IPS DF 4.7 (cell line): Measurements from ENCODE around the gene TAOK2.
"Not testable (repeated sequence)": the region's sequence is repeated elsewhere in the genome, so short reads cannot be mapped to it uniquely, and the experiment has no call there.

Experiments
- DNase-seq: peaks from one replicate; pipeline ENCODE4 v3.0.0-alpha.2; 2013; ENCODE audit warnings: low spot score; ENCODE audit errors: extremely low read depth

Gene TAOK2

DNA sequence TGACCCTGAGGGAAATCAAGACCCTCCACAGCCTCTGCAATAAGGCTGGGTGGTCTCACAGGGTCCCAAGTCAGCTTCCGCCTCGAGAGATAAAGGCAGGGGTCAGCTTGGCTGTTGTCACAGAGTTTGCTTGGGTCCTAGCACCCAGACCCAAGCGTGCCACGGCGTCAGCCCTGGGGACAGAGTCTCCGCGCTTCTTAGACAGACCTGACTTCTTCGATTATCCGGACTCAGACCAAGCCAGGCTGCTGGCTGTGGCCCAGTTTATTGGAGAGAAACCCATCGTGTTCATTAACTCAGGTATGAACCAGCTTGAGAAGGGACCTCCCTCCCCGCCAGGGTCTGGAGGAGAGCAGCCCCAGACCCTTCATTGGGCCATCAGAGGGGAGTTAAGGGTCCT is 49.9 kb downstream of the TAOK2 start:
- DNase-seq = no peak

- no peak for DNase-seq
Measured at GRCh38 chr16:30024451-30024850, 50.8 kb downstream of the TAOK2 start.

GRCh38 chr16:30025156-30025555 is 51.5 kb downstream of the TAOK2 start:
- DNase-seq = no peak

GRCh38 chr16:30025574-30025973 is 51.9 kb downstream of the TAOK2 start:
- DNase-seq = no peak

DNA sequence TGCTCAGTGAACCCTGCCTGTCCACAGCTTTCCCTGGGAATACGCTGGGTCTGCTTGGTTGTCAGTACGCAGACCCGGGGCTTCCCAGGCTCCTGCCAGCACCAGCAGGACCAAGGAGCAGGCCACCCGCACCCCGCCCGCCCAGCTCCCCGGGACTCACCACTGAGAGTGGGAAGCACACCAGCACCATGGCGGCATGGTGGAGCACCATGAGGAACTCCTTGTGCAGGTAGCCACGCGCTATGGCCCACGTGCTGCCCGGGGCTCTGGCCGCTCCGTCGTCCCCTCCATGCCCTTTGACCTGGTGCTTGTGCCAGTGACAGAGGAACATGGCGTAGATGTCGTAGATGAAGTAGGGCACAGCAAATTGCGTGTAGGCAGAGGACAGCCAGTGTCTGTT is 52.8 kb downstream of the TAOK2 start:
- no peak for DNase-seq

DNA sequence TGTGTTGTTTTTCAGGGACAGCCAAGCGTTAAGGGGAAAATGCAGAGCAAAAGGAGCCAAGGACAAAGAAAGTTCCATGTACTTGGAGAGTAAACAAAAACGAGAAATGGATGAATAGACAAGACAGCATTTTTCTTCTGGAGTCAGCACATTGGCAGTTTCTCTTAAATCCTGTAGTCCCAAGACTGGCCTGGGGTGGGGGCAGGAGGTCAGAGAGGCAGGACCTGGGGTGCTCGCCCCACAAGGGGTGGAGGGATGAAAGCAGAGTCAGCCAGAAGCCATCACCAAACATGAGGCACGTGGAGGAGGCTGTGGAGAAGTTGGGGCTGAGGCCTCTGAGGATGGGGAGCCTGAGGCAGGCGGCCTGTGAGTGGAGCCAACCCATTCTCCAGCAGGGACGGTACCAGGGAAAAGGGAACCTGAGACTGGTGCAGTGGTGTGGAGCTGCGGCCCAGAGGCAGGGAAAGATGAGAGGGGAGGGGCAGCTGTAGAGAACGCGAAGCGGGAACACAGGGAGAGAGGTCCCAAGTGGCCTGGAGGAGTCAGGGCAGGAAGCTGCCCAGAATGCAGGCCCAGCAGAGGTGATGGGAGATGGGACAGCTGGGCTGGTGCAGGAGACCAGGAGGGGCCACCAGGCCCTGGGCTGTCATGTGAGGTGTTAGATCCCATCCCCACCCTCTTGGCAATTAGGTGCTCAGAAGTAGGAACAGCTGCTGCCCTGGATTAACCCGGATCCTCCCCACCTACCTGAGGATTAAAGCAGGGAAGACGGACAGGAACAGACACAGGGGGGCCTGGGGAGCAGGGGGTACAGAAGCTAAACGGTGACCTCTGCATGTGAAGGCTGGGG is 54.1 kb downstream of the TAOK2 start:
- DNase-seq = no peak

- no peak for DNase-seq
Measured at GRCh38 chr16:30028438-30029076, 54.9 kb downstream of the TAOK2 start.

DNA sequence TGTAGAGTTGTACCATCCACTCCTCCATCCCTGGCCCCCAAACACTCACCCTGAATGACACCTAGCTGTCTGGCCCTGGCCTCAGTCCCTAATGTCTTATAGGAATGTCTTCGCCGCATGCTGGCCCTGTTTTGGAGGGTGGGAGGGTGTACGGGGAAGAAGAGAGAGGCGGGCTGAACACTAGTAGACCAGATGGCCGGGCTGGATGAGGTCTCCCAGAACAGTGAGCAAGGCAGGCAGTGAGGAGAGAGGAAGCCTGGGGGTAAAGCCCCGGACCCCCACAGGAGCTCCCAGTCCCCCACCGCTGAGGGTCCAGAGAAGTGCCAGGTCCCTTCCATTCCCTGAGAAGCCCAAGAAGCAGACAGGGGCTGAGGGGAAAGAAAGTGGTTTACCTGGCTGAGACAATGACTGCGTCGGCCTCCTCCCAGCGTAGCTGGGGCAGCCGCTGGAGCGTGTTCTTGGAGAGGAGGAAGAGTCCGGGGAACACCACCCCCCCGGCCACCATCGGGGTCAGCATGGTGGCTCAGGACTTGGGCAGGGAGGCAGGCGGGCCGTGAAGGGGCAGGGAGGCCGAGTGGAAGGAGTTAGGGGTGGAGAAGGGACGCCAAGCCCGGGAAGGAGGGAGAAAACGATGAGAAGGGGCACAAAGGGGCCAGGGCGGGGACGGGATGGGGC is 56.5 kb downstream of the TAOK2 start:
- no peak for DNase-seq

DNA sequence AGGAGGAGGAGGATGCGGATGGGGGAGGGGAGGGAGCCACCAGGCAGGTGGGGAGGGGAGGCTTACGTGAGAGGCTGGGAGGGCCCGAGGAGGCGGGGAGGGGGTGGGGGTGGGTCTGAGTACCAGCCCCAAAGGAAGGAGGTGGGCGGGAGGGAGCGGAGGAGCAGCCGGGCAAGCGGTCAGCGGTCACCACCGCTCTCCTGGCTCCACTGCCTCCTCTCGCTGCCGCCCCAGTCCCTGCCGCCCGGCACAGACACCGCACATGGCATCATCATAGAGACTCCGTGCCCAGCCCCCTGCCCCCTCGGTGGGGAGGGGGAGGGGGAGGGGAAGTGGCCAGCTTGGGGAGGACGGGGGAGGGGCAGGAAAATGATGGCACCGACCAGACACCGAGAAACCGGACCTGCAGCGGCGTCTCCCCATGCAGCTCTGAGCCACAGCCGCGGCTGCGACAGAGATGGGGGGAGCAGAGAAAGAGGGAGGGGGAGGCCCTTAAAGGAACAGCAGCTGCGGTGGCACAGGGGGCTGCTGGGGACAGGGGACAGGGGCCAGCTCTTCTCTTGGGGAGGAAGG is 57.3 kb downstream of the TAOK2 start, which contains the start of gene TLCD3B:
Gene TLCD3B, minus strand, starts transcription at position 431 of the 573 bp plus-strand sequence. CDS start 744 bp downstream, outside the sequence.
- no peak for DNase-seq

- DNase-seq = no peak
Measured at GRCh38 chr16:30031477-30031918, 57.8 kb downstream of the TAOK2 start.

- no peak for DNase-seq
Measured at GRCh38 chr16:30032083-30032819, 58.6 kb downstream of the TAOK2 start.

- DNase-seq = no peak
Measured at GRCh38 chr16:30033270-30033669, 59.6 kb downstream of the TAOK2 start.

DNA sequence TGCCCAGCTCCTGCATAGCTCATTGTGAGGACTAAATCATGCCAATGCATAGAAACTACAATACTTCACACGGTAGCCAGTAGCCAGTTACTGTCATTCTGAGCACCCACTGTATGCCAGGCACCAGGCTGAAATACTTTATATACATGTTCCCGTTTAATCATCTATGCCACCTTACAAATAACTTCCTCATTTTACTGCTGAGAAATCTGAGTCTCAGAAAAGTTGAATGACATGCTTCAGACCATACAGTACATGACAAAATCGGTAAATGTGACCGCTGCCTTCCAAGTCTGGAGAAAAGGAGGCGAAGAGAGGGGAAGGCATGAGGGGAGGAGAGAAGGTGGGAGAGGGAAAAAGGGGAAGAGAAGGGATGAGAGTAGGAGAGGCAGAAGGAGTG is 66.6 kb downstream of the TAOK2 start:
- DNase-seq = no peak

- not testable (repeated sequence) for DNase-seq
Measured at GRCh38 chr16:30040690-30041089, 67.0 kb downstream of the TAOK2 start.

DNA sequence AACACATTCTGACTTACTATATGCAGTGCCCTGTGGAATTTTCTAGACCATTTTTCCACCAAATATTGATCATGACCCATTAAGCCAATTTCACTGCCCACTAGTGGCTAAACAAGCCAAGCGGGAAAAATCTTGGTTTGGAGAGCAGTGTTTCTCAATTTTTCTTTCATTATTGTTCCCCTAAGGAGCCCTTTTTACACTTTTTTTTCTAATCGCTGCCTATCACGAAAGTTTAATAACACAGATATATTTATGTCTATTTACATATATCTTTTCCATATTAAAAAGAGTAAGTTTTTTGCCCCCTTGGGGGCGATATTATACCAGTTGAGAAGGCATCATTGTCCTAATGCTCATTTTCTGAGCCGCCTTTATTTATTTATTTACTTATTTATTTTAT is 68.2 kb downstream of the TAOK2 start:
- no peak for DNase-seq
